SK-N-SH (cell line): Measurements from ENCODE around the gene SLITRK5. TPM values are rescaled to one million over a fixed set of nuclear protein-coding genes. Genes with fewer than 3 reads are reported as not detected.

Experiments
- CTCF ChIA-PET: fragments of 300-600, 350-600 bp; formaldehyde crosslinking; extraction: SDS; loops from one replicate; lab custom pipeline; 2021; lab: Yijun Ruan, JAX
- POLR2A ChIA-PET: fragments of 350-600 bp; sonication (Branson Sonifier 250); formaldehyde crosslinking; extraction: SDS; loops from one replicate; lab custom pipeline; 2020; ENCODE audit warnings: antibody characterized with exemption, inconsistent platforms; lab: Yijun Ruan, JAX
- DNase-seq: peaks from one replicate; pipeline ENCODE4 v3.0.0; 2012
- H2AFZ ChIP-seq: fragments of 200-600 bp; sonication (generic); 2 replicates; pipeline ENCODE4 v1.8.1; 2016; ENCODE audit warnings: antibody characterized with exemption, mild to moderate bottlenecking, low read depth
- H3F3A ChIP-seq: fragments of 200-600 bp; sonication (generic); replicated peaks from 2 replicates; pipeline ENCODE3; 2016; ENCODE audit warnings: antibody characterized with exemption, mild to moderate bottlenecking; ENCODE audit not compliant: insufficient read depth
- H3K27ac ChIP-seq, 2 experiments: fragments of 200-500 bp in 1 of 2; fragments of 200-600 bp in 1 of 2; sonication (Bioruptor generic) in 1 of 2; sonication (generic), shearing (Covaris generic) in 1 of 2; 2 replicates each; pipeline versions ENCODE4 v1.5.1 to v1.6.1; 2014 to 2016; ENCODE audit warnings: low read depth in 2 of 2, inconsistent platforms in 1 of 2, low read length in 1 of 2, mild to moderate bottlenecking in 1 of 2, mixed read lengths in 1 of 2
- H3K27me3 ChIP-seq: fragments of 200-600 bp; sonication (generic), shearing (Covaris generic); 2 replicates; pipeline ENCODE4 v1.6.1; 2016; ENCODE audit warnings: mixed run types; ENCODE audit not compliant: insufficient read depth
- H3K36me3 ChIP-seq, 2 experiments: fragments of 200-500 bp in 1 of 2; fragments of 200-600 bp in 1 of 2; sonication (Bioruptor generic) in 1 of 2; sonication (generic) in 1 of 2; replicated peaks in 1 of 2; 2 replicates each; pipeline versions ENCODE3 to v1.5.1; 2014 to 2016; ENCODE audit warnings: low read length in 1 of 2, mild to moderate bottlenecking in 1 of 2; ENCODE audit not compliant: insufficient read depth in 2 of 2, control insufficient read depth in 1 of 2
- H3K4me1 ChIP-seq, 2 experiments: fragments of 200-500 bp in 1 of 2; fragments of 200-600 bp in 1 of 2; sonication (Bioruptor generic) in 1 of 2; sonication (generic), shearing (Covaris generic) in 1 of 2; 2 replicates each; pipeline versions ENCODE4 v1.5.1 to v1.6.1; 2014 to 2016; ENCODE audit warnings: low read depth in 1 of 2, low read length in 1 of 2, mixed run types in 1 of 2; ENCODE audit not compliant: insufficient read depth in 2 of 2, control insufficient read depth in 1 of 2
- H3K4me2 ChIP-seq: fragments of 200-600 bp; sonication (generic), shearing (Covaris generic); 2 replicates; pipeline ENCODE4 v1.6.1; 2017; ENCODE audit warnings: mixed run types
- H3K4me3 ChIP-seq, 2 experiments: fragments of 200-500 bp in 1 of 2; fragments of 200-600 bp in 1 of 2; sonication (Bioruptor generic) in 1 of 2; sonication (generic), shearing (Covaris generic) in 1 of 2; 2 replicates each; pipeline versions ENCODE4 v1.5.1 to v1.8.1; 2014 to 2016; ENCODE audit warnings: low read depth in 2 of 2, inconsistent platforms in 1 of 2, low read length in 1 of 2, mild to moderate bottlenecking in 1 of 2, mixed read lengths in 1 of 2, moderate library complexity in 1 of 2
- H3K79me2 ChIP-seq: fragments of 200-600 bp; sonication (generic); 2 replicates; pipeline ENCODE4 v1.8.1; 2017; ENCODE audit warnings: mild to moderate bottlenecking; ENCODE audit not compliant: insufficient read depth
- H3K9ac ChIP-seq: fragments of 200-600 bp; sonication (generic); 2 replicates; pipeline ENCODE4 v1.6.1; 2017; ENCODE audit warnings: mixed run types
- H3K9me2 ChIP-seq: fragments of 200-600 bp; sonication (generic); 2 replicates; pipeline ENCODE4 v1.6.1; 2017; ENCODE audit warnings: mixed run types
- H3K9me3 ChIP-seq: fragments of 200-600 bp; sonication (generic); 2 replicates; pipeline ENCODE4 v1.6.1; 2017; ENCODE audit warnings: mixed run types, mild to moderate bottlenecking, moderate library complexity
- H4K20me1 ChIP-seq: fragments of 200-600 bp; sonication (generic); 2 replicates; pipeline ENCODE4 v1.6.1; 2017; ENCODE audit warnings: mild to moderate bottlenecking, mixed run types; ENCODE audit not compliant: insufficient read depth
- ELF1 ChIP-seq: IDR thresholded peaks from 2 replicates; pipeline ENCODE4 v1.4.0; 2012
- EZH2phosphoT487 ChIP-seq: fragments of 200-600 bp; sonication (generic); IDR thresholded peaks from 2 replicates; pipeline ENCODE4 v1.6.1; 2017; ENCODE audit warnings: low read depth, mixed run types, mild to moderate bottlenecking, antibody characterized with exemption, moderate library complexity, borderline replicate concordance
- FOSL2 ChIP-seq: IDR thresholded peaks from 2 replicates; pipeline ENCODE4 v1.4.0; 2012; ENCODE audit warnings: low read depth, mild to moderate bottlenecking, moderate library complexity, borderline replicate concordance
- GATA2 ChIP-seq: sonication (generic); formaldehyde crosslinking; IDR thresholded peaks from 2 replicates; pipeline ENCODE4 v1.5.0; 2020; ENCODE audit warnings: mild to moderate bottlenecking, missing genetic modification reagents
- IRF3 ChIP-seq: fragments of 150-350 bp; IDR thresholded peaks from 2 replicates; pipeline ENCODE4 v1.6.1; 2016; ENCODE audit warnings: mild to moderate bottlenecking, low read depth, low read length
- JUND ChIP-seq: IDR thresholded peaks from 2 replicates; pipeline ENCODE4 v1.4.0; 2012
- MAX ChIP-seq: IDR thresholded peaks from 2 replicates; pipeline ENCODE4 v1.4.0; 2012; ENCODE audit warnings: low read depth
- POLR2AphosphoS5 ChIP-seq: IDR thresholded peaks from 2 replicates; pipeline ENCODE4 v1.6.1; 2012; ENCODE audit warnings: low read depth, low read length
- RAD21 ChIP-seq: IDR thresholded peaks from 2 replicates; pipeline ENCODE4 v1.6.1; 2012; ENCODE audit warnings: mild to moderate bottlenecking, low read length
- RCOR1 ChIP-seq: fragments of 150-350 bp; IDR thresholded peaks from 2 replicates; pipeline ENCODE4 v1.6.1; 2017; ENCODE audit warnings: antibody characterized with exemption, low read length
- REST ChIP-seq: IDR thresholded peaks from 2 replicates; pipeline ENCODE4 v1.6.1; 2012; ENCODE audit warnings: mild to moderate bottlenecking, low read depth, low read length, moderate library complexity
- RFX5 ChIP-seq: IDR thresholded peaks from 2 replicates; pipeline ENCODE4 v1.6.1; 2012; ENCODE audit warnings: mild to moderate bottlenecking, improper control_type of control experiment, low read length
- RXRA ChIP-seq: IDR thresholded peaks from 2 replicates; pipeline ENCODE4 v1.4.0; 2012; ENCODE audit warnings: low read depth, mild to moderate bottlenecking, borderline replicate concordance
- SIN3A ChIP-seq: IDR thresholded peaks from 2 replicates; pipeline ENCODE4 v1.6.1; 2012; ENCODE audit warnings: low read depth, mild to moderate bottlenecking, low read length, moderate library complexity, borderline replicate concordance
- SMC3 ChIP-seq: IDR thresholded peaks from 2 replicates; pipeline ENCODE4 v1.6.1; 2012; ENCODE audit warnings: low read depth, low read length, improper control_type of control experiment
- TCF12 ChIP-seq: IDR thresholded peaks from 2 replicates; pipeline ENCODE4 v1.4.0; 2012
- WGBS: methylation state at CpG from one replicate; pipeline ENCODE4 v1.1.6; 2017; ENCODE audit warnings: low lambda C conversion rate; 5-methylcytosine and 5-hydroxymethylcytosine counted together
- polyA plus RNA-seq, 3 experiments: library from polyadenylated mRNA; depleted of rRNA; stranded (reverse); fragments of >200 nt; gene quantifications; 2 replicates each; pipeline ENCODE4 v1.2.3, GENCODE V29; 2012
- TF ChIP-seq, protein P1 (sequence below): fragments of 150-350 bp; IDR thresholded peaks from 2 replicates; pipeline ENCODE4 v1.6.1; 2017; ENCODE audit warnings: antibody characterized with exemption, low read length, low read depth, borderline replicate concordance
- TF ChIP-seq, protein P2 (sequence below): IDR thresholded peaks from 2 replicates; pipeline ENCODE4; 2012

Gene SLITRK5
- polyA plus RNA-seq, 1 of the 3 experiments (the other 2 are of a cell fraction), result not detected

DNA sequence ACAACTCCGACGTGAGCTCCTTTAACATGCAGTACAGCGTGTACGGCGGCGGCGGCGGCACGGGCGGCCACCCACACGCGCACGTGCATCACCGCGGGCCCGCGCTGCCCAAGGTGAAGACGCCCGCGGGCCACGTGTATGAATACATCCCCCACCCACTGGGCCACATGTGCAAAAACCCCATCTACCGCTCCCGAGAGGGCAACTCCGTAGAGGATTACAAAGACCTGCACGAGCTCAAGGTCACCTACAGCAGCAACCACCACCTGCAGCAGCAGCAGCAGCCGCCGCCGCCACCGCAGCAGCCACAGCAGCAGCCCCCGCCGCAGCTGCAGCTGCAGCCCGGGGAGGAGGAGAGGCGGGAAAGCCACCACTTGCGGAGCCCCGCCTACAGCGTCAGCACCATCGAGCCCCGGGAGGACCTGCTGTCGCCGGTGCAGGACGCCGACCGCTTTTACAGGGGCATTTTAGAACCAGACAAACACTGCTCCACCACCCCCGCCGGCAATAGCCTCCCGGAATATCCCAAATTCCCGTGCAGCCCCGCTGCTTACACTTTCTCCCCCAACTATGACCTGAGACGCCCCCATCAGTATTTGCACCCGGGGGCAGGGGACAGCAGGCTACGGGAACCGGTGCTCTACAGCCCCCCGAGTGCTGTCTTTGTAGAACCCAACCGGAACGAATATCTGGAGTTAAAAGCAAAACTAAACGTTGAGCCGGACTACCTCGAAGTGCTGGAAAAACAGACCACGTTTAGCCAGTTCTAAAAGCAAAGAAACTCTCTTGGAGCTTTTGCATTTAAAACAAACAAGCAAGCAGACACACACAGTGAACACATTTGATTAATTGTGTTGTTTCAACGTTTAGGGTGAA lies 6.6 kb downstream of the SLITRK5 start:
- CTCF ChIA-PET, result no interaction called here
- peaks cover 0 to 14% of the 10 kb centered on the region in 2 experiments; a peak in 1 of 4 replicates for H3K4me1 ChIP-seq
- no peak overlapping the region for H3K27ac ChIP-seq
- POLR2A ChIA-PET, result no interaction called here
- peak overlapping the region; percentile 46 to 71 for H3K4me3 ChIP-seq
- no peaks in the 10 kb centered on the region for H3K36me3 ChIP-seq
- H3K9ac ChIP-seq, result no peak overlapping the region
- no peaks in the 10 kb centered on the region for H3K9me3 ChIP-seq
- 7% methylated on average over 27 of the region's 60 CpGs for WGBS
- H3F3A ChIP-seq, result no peaks in the 10 kb centered on the region
- H4K20me1 ChIP-seq, result no peaks in the 10 kb centered on the region
- DNase-seq, result peak; percentile 63
- H3K9me2 ChIP-seq, result no peaks in the 10 kb centered on the region
- no peaks in the 10 kb centered on the region for H3K79me2 ChIP-seq
- peak overlapping the region; percentile 81 for H3K4me2 ChIP-seq
- peaks cover 56% of the 10 kb centered on the region for H3K27me3 ChIP-seq
- H2AFZ ChIP-seq, result peak overlapping the region; percentile 70
- TF ChIP-seq, protein P1, sequence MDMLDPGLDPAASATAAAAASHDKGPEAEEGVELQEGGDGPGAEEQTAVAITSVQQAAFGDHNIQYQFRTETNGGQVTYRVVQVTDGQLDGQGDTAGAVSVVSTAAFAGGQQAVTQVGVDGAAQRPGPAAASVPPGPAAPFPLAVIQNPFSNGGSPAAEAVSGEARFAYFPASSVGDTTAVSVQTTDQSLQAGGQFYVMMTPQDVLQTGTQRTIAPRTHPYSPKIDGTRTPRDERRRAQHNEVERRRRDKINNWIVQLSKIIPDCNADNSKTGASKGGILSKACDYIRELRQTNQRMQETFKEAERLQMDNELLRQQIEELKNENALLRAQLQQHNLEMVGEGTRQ, result no peak
- TF ChIP-seq EZH2phosphoT487 (no peak), GATA2 (no peak), TCF12 (no peak)

GRCh38 chr13:87678372-87678752 lies 7.2 kb downstream of the SLITRK5 start:
- Histone ChIP-seq H3K9ac (no peak overlapping the region), H3K4me2 (peak overlapping the region; percentile 81)

More at GRCh38 chr13:87678372-87678752, 7.2 kb downstream of the SLITRK5 start:
- Histone ChIP-seq H3K79me2 (no peaks in the 10 kb centered on the region), H3K9me2 (no peaks in the 10 kb centered on the region), H3K36me3 (no peaks in the 10 kb centered on the region), H4K20me1 (no peaks in the 10 kb centered on the region), H3K4me3 (peak overlapping the region; percentile 46 to 71), H3K4me1 (peaks cover 0 to 14% of the 10 kb centered on the region in 2 experiments; a peak in 1 of 4 replicates), H3F3A (no peaks in the 10 kb centered on the region), H3K27me3 (peaks cover 51% of the 10 kb centered on the region), H3K9me3 (no peaks in the 10 kb centered on the region), H3K27ac (no peak overlapping the region), H2AFZ (peak overlapping the region; percentile 70)
- POLR2A ChIA-PET, result no interaction called here
- CTCF ChIA-PET, result no interaction called here
- 5% methylated on average over 8 of the region's 8 CpGs for WGBS
- no peak for TF ChIP-seq RFX5
- TF ChIP-seq EZH2phosphoT487, result no peak
- no peak for TF ChIP-seq RCOR1
- TF ChIP-seq, protein P2, sequence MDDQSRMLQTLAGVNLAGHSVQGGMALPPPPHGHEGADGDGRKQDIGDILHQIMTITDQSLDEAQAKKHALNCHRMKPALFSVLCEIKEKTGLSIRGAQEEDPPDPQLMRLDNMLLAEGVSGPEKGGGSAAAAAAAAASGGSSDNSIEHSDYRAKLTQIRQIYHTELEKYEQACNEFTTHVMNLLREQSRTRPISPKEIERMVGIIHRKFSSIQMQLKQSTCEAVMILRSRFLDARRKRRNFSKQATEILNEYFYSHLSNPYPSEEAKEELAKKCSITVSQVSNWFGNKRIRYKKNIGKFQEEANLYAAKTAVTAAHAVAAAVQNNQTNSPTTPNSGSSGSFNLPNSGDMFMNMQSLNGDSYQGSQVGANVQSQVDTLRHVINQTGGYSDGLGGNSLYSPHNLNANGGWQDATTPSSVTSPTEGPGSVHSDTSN, result no peak
- no peak for TF ChIP-seq ELF1
- no peak for TF ChIP-seq IRF3
- no peak for TF ChIP-seq SIN3A
- TF ChIP-seq SMC3, result no peak
- TF ChIP-seq RAD21, result no peak
- TF ChIP-seq REST, result no peak
- TF ChIP-seq POLR2AphosphoS5, result no peak
- no peak for TF ChIP-seq RXRA
- no peak for TF ChIP-seq MAX
- TF ChIP-seq, protein P1, result no peak
- TF ChIP-seq FOSL2, result no peak
- no peak for TF ChIP-seq JUND
- DNase-seq, result peak; percentile 4
